Uterus (tissue), 4 donors: ENCODE measurements around the gene ATF1. TPM values are rescaled to one million over a fixed set of nuclear protein-coding genes. Genes with fewer than 3 reads are reported as not detected.

Source experiments
- DNase-seq, 2 donors: peaks; one replicate each; pipeline ENCODE4 v3.0.0-alpha.2; 2019 to 2020
- H3K27ac ChIP-seq, 2 donors: fragments of 200-600 bp; sonication (generic); 1 replicate in 1 of 2; 2 replicates in 1 of 2; pipeline ENCODE4 v1.5.1; 2016 to 2018
- H3K27me3 ChIP-seq, 2 donors: fragments of 200-600 bp; sonication (generic); one replicate each; pipeline ENCODE4 v1.5.1; 2018 to 2019; ENCODE audit warnings: control low read depth in 1 of 2
- H3K36me3 ChIP-seq, 2 donors: fragments of 200-600 bp; sonication (generic); one replicate each; pipeline ENCODE4 v1.5.1; 2019; ENCODE audit warnings: control low read depth in 1 of 2
- H3K4me1 ChIP-seq, 2 donors: fragments of 200-600 bp; sonication (generic); one replicate each; pipeline ENCODE4 v1.5.1; 2018 to 2019; ENCODE audit warnings: control low read depth in 1 of 2
- H3K4me3 ChIP-seq, 2 donors: fragments of 200-600 bp; sonication (generic); 1 replicate in 1 of 2; 2 replicates in 1 of 2; pipeline ENCODE4 v1.5.1; 2018 to 2019; ENCODE audit warnings: mild to moderate bottlenecking in 1 of 2
- H3K9me3 ChIP-seq, 2 donors: fragments of 200-600 bp; sonication (generic); one replicate each; pipeline ENCODE4 v1.5.1; 2019; ENCODE audit warnings: control low read depth in 1 of 2
- POLR2A ChIP-seq, 2 donors: fragments of 450-650 bp; IDR thresholded peaks; one replicate each; pipeline ENCODE4 v1.6.1; 2016; ENCODE audit warnings: antibody characterized with exemption in 2 of 2, mild to moderate bottlenecking in 1 of 2, moderate library complexity in 1 of 2
- intact Hi-C: fragments of 100-400 bp; cut with DNase I; formaldehyde crosslinking; loops from one replicate; pipeline ENCODE4 v1.15.1; 2023; ENCODE audit warnings: low total_unique reads
- total RNA-seq, 4 donors: library from RNA; depleted of rRNA in 3 of 4; stranded (reverse); fragments of >200 nt in 3 of 4; gene quantifications; one replicate each; pipeline versions ENCODE4 v1.1.0 to v1.2.4, GENCODE V29; 2014 to 2023
- TF ChIP-seq, protein P1 (sequence below), 4 experiments: fragments of 200-600 bp in 2 of 4; fragments of 450-650 bp in 2 of 4; sonication (generic) in 2 of 4; IDR thresholded peaks; one replicate each; pipeline ENCODE4 v1.5.1; 2016 to 2019; ENCODE audit warnings: antibody characterized with exemption in 4 of 4, mild to moderate bottlenecking in 2 of 4, moderate library complexity in 1 of 4
- donor health status: DM: yes; HTN: yes; CAD: no.

The ATF1 gene
- total RNA-seq, 4 donors from 2014 or later = 3.8 to 54.2 (median 40.0) TPM

DNA sequence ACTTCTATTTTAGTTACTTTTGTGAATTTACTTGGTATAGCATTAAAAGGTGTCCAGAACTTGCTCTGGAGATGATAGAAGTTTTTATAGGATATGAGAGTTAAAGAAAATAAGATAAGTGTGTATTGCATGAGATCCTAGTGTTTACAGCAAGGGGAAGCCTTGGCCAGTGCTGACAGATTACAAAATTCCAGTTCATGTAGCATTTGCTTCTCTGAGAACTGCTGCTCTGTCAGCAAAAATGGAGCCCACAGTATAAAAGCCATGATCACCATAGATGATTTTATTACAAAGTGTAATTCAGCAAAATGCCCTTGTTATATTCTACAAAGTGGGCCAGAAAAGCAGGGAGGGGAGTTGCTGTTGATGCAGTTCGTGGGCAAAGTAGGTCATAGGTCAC, 40.0 kb upstream of the ATF1 start:
- no peak for TF ChIP-seq POLR2A (IDR thresholded peaks at IDR 0.05)
- TF ChIP-seq, protein P1, sequence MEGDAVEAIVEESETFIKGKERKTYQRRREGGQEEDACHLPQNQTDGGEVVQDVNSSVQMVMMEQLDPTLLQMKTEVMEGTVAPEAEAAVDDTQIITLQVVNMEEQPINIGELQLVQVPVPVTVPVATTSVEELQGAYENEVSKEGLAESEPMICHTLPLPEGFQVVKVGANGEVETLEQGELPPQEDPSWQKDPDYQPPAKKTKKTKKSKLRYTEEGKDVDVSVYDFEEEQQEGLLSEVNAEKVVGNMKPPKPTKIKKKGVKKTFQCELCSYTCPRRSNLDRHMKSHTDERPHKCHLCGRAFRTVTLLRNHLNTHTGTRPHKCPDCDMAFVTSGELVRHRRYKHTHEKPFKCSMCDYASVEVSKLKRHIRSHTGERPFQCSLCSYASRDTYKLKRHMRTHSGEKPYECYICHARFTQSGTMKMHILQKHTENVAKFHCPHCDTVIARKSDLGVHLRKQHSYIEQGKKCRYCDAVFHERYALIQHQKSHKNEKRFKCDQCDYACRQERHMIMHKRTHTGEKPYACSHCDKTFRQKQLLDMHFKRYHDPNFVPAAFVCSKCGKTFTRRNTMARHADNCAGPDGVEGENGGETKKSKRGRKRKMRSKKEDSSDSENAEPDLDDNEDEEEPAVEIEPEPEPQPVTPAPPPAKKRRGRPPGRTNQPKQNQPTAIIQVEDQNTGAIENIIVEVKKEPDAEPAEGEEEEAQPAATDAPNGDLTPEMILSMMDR (IDR thresholded peaks at IDR 0.05) = no peak
- no peaks in the 10 kb centered on the region for H3K27me3 ChIP-seq
- no peaks in the 10 kb centered on the region for H3K9me3 ChIP-seq
- intact Hi-C loops = no loop called here
- H3K27ac ChIP-seq = no peak overlapping the region
- no peaks in the 10 kb centered on the region for H3K36me3 ChIP-seq
- no peak for DNase-seq
- no peak overlapping the region for H3K4me3 ChIP-seq
- no peaks in the 10 kb centered on the region for H3K4me1 ChIP-seq

DNA sequence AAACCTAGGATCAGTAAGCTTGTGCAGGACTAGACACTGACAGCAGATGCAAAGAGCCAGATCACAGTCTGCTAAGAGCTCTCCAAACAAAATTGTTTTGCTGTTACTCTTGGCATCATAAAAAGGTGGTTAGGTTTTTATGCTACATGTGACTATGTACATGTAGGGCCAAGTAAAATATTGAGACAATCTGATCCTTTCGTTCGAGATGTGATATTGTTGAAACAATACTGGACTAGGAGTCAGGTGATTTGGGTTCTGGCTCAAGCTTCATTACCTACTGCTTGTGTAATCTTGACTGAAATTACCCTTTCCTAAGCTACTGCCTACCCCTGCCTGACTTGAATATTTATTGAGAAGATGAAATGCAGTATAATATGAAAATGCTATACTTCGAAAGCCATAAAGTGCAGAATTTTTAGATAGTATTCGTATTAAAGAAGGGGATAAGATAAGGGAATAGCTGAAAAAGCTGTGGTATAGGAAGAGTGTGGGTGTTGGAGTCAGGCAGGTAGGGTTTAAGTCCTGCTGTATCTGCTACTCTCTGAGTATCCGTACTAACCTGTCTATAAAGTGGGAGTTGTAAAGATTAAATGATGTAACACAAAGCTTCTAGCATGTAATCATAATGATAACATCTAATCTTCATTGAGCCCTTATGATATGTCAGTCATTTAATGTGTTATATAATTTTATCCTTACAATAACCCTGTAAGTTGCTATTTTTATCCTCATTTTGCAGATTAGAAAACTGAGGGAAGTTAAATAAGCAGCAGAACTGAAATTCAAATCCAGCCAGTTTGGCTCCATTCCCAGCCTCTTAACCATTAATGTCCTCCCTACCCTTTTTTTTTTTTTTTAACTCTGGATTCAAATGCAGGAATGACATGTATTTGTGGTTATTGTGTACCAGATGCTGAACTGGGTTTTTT, 38.6 kb upstream of the ATF1 start:
- DNase-seq = no peak
- no peaks in the 10 kb centered on the region for H3K27me3 ChIP-seq
- H3K4me1 ChIP-seq = no peaks in the 10 kb centered on the region
- no peaks in the 10 kb centered on the region for H3K9me3 ChIP-seq
- H3K27ac ChIP-seq = no peak overlapping the region
- H3K36me3 ChIP-seq = no peaks in the 10 kb centered on the region
- intact Hi-C loops = no loop called here
- H3K4me3 ChIP-seq = no peak overlapping the region
- TF ChIP-seq, protein P1 (IDR thresholded peaks at IDR 0.05) = no peak

DNA sequence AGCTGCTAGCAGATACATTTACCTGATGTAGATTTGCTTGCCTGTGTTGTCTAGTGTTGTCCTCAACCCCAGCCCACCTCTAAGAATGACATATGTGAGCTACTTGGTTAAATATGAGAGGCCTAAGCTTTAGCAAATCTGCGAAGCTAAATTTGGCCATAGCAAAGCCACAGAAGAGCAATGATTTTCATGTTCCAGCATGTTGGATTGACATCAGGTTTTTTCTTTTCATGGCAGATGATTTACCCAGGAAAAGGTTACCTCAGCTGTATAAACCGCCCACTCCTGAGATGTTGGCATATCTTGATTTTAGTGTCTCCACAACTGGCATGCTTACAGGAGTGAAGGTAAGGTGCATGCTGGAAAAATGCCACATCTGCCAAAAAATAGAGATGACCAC, 36.4 kb upstream of the ATF1 start:
- Histone ChIP-seq H3K4me3 (no peak overlapping the region), H3K36me3 (no peaks in the 10 kb centered on the region), H3K27ac (no peak overlapping the region), H3K9me3 (no peaks in the 10 kb centered on the region), H3K4me1 (no peaks in the 10 kb centered on the region), H3K27me3 (no peaks in the 10 kb centered on the region)
- no peak for DNase-seq
- no peak for TF ChIP-seq POLR2A (IDR thresholded peaks at IDR 0.05)
- TF ChIP-seq, protein P1 (IDR thresholded peaks at IDR 0.05) = no peak
- intact Hi-C loops = no loop called here

DNA sequence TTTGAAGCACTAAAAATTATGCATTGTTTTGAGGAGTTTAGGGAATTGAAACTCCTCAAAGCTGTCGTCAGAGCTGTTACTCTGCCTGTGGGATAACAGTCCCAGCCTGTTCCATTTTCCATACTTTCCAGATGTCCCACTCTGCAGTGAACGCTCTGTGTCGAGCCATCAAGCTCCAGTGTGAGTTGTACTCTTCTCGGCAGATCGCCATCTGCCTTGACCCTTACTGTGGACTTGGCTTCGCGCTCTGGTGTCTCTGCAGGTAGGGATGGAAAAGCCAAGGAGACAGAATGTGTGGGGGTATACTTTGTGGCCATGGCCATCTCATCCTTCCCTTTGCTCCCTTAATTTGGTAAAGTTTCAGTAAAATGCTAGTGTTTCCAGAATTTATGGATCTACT, 35.5 kb upstream of the ATF1 start:
- no peaks in the 10 kb centered on the region for H3K9me3 ChIP-seq
- H3K27me3 ChIP-seq = no peaks in the 10 kb centered on the region
- TF ChIP-seq POLR2A (IDR thresholded peaks at IDR 0.05) = no peak
- TF ChIP-seq, protein P1 (IDR thresholded peaks at IDR 0.05) = no peak
- intact Hi-C loops = no loop called here
- no peak overlapping the region for H3K4me3 ChIP-seq
- H3K4me1 ChIP-seq = no peaks in the 10 kb centered on the region
- DNase-seq = no peak
- H3K27ac ChIP-seq = no peak overlapping the region
- H3K36me3 ChIP-seq = no peaks in the 10 kb centered on the region

DNA sequence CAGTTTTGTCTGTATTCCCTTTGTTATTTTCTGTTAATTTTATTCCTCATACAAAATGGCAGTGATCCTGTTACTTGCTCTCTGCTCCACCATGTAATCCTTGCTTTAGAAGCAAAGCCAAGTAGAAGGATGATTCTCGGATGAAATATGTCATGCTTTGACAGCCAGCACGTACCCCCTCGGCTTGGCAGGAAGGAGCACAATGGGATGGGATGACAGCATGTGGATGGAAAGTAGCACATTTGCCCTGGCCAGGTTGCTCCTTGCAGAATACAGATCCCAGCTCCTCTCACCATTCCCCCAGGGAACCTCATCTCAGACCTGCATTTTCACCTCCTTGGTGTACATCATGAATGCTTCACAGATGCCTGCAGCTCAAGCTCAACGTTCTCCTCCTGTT, 35.1 kb upstream of the ATF1 start:
- Histone ChIP-seq H3K4me3 (no peak overlapping the region), H3K27ac (no peak overlapping the region), H3K4me1 (no peaks in the 10 kb centered on the region), H3K9me3 (no peaks in the 10 kb centered on the region), H3K36me3 (no peaks in the 10 kb centered on the region), H3K27me3 (no peaks in the 10 kb centered on the region)
- DNase-seq = no peak
- intact Hi-C loops = no loop called here
- no peak for TF ChIP-seq POLR2A (IDR thresholded peaks at IDR 0.05)
- TF ChIP-seq, protein P1 (IDR thresholded peaks at IDR 0.05) = no peak
